Spleen (tissue), 11 donors: ENCODE results near the gene EPB41. TPM values are rescaled to one million over a fixed set of nuclear protein-coding genes. Genes with fewer than 3 reads are reported as not detected.

ENCODE experiments used
- DNase-seq: peaks from one replicate; pipeline ENCODE4 v3.0.0-alpha.2; 2020
- H3K27ac ChIP-seq, 8 donors: fragments of 200-600 bp; sonication (generic) in 7 of 8; 1 replicate in 4 of 8; 2 replicates in 4 of 8; pipeline versions ENCODE4 v1.5.0 to v1.8.0; 2016 to 2021; ENCODE audit warnings: inconsistent platforms in 4 of 8, mild to moderate bottlenecking in 4 of 8, moderate library complexity in 1 of 8
- H3K27me3 ChIP-seq, 7 donors: fragments of 200-600 bp; sonication (generic) in 6 of 7; replicated peaks in 1 of 7; 1 replicate in 4 of 7; 2 replicates in 3 of 7; pipeline versions ENCODE4 v1.5.0 to v1.8.0; 2016 to 2021; ENCODE audit warnings: inconsistent platforms in 3 of 7, mild to moderate bottlenecking in 1 of 7
- H3K36me3 ChIP-seq, 6 donors: fragments of 200-600 bp; sonication (generic) in 5 of 6; 1 replicate in 4 of 6; 2 replicates in 2 of 6; pipeline versions ENCODE4 v1.5.0 to v1.8.0; 2016 to 2021; ENCODE audit warnings: inconsistent platforms in 2 of 6
- H3K4me1 ChIP-seq, 6 donors: fragments of 200-600 bp; sonication (generic) in 5 of 6; 1 replicate in 3 of 6; 2 replicates in 3 of 6; pipeline versions ENCODE4 v1.5.0 to v1.8.0; 2016 to 2021; ENCODE audit warnings: inconsistent platforms in 3 of 6
- H3K4me3 ChIP-seq, 8 donors: fragments of 200-600 bp; sonication (generic) in 7 of 8; 1 replicate in 4 of 8; 2 replicates in 4 of 8; pipeline versions ENCODE4 v1.5.0 to v1.8.0; 2016 to 2021; ENCODE audit warnings: inconsistent platforms in 4 of 8, mild to moderate bottlenecking in 4 of 8, moderate library complexity in 2 of 8
- H3K9me3 ChIP-seq, 8 donors: fragments of 200-600 bp; sonication (generic) in 7 of 8; 1 replicate in 4 of 8; 2 replicates in 4 of 8; pipeline versions ENCODE4 v1.5.0 to v1.8.0; 2016 to 2021; ENCODE audit warnings: inconsistent platforms in 4 of 8
- CTCF ChIP-seq, 11 experiments: fragments of 200-600 bp in 7 of 11; fragments of 450-650 bp in 4 of 11; sonication (generic) in 4 of 11; IDR thresholded peaks in 8 of 11; conservative IDR thresholded peaks in 3 of 11; 1 replicate in 7 of 11; 2 replicates in 4 of 11; pipeline versions ENCODE4 v1.4.0 to v1.8.0; 2016 to 2021; ENCODE audit warnings: antibody characterized with exemption in 11 of 11, inconsistent platforms in 4 of 11, mild to moderate bottlenecking in 1 of 11
- POLR2A ChIP-seq, 3 donors: fragments of 450-650 bp; IDR thresholded peaks; one replicate each; pipeline ENCODE4 v1.5.1; 2017; ENCODE audit warnings: antibody characterized with exemption in 3 of 3, mild to moderate bottlenecking in 1 of 3
- POLR2AphosphoS5 ChIP-seq, 3 donors: sonication (generic); formaldehyde crosslinking; IDR thresholded peaks; one replicate each; pipeline ENCODE4 v1.5.1; 2017; ENCODE audit warnings: antibody characterized with exemption in 3 of 3
- WGBS, 5 donors: extraction: QIAGEN DNeasy Blood & Tissue Kit in 3 of 5; methylation state at CpG; one replicate each; pipeline versions ENCODE4 v1.1.5 to v1.1.7; 2013 to 2018; 5-methylcytosine and 5-hydroxymethylcytosine counted together
- intact Hi-C: fragments of 100-400 bp; cut with DNase I; formaldehyde crosslinking; loops from one replicate; pipeline ENCODE4 v1.15.0; 2023; ENCODE audit warnings: low total_unique reads
- polyA plus RNA-seq, 3 donors: library from polyadenylated mRNA; stranded (reverse); fragments of 200-250 nt; gene quantifications; one replicate each; pipeline ENCODE4 v1.2.1, GENCODE V29; 2013
- total RNA-seq, 7 donors: library from RNA; depleted of rRNA in 3 of 7; stranded (reverse); fragments of >200 nt in 3 of 7; fragmentation: NEBNext Ultra II Directional in 4 of 7; extraction: Animal tissue kit (Norgen Biotek cat#: 25700) in 4 of 7; gene quantifications; one replicate each; pipeline versions ENCODE4 v1.1.0 to v1.2.1, GENCODE V29; 2016 to 2021
- donor health status: healthy with polysubstance abuse.
- donor health status: DM: no; HTN: no; CAD: no; lungs with moderate emphysema.
- donor health status: DM: no; HTN: no; CAD: no.
- donor health status: Bipolar disorder and iron deficiency.
- donor health status: healthy.
- donor health status: DM: no; HTN: no; CAD: no.
- donor health status: DM: yes; HTN: yes; CAD: no.

EPB41 gene
- total and polyA plus RNA-seq, 10 donors = 6.3 to 156 (median 58.8) TPM

GRCh38 chr1:28981210-28981609 is 66.8 kb downstream of the EPB41 start:
- peaks cover 0 to 27% (median 3%) of the 10 kb centered on the region in 6 donors for H3K4me1 ChIP-seq
- no peaks in the 10 kb centered on the region for H3K27me3 ChIP-seq
- no peak for DNase-seq
- H3K27ac ChIP-seq = no peak overlapping the region
- TF ChIP-seq POLR2A (IDR thresholded peaks at IDR 0.05) (no peak), POLR2AphosphoS5 (IDR thresholded peaks at IDR 0.05) (no peak), CTCF (IDR thresholded peaks at IDR 0.05 in 8 of 11, conservative IDR thresholded peaks at IDR 0.05 in 3 of 11) (no peak)
- no peak overlapping the region for H3K4me3 ChIP-seq
- H3K9me3 ChIP-seq = peaks cover 0 to 10% (median 2%) of the 10 kb centered on the region in 8 donors
- intact Hi-C loops = no loop called here
- peaks cover 0 to 13% (median 0%) of the 10 kb centered on the region in 6 donors for H3K36me3 ChIP-seq
- 57 to 80% (median 77%) methylated on average over 3 of the region's 3 CpGs for WGBS, 5 donors

- Histone ChIP-seq H3K4me3 (no peak overlapping the region), H3K36me3 (peaks cover 0 to 8% (median 0%) of the 10 kb centered on the region in 6 donors), H3K27ac (no peak overlapping the region), H3K9me3 (peaks cover 0 to 10% (median 2%) of the 10 kb centered on the region in 8 donors), H3K4me1 (peaks cover 0 to 30% (median 11%) of the 10 kb centered on the region in 6 donors), H3K27me3 (no peaks in the 10 kb centered on the region)
- no peak for DNase-seq
- intact Hi-C loops = no loop called here
- TF ChIP-seq POLR2A (IDR thresholded peaks at IDR 0.05) = no peak
- TF ChIP-seq CTCF (IDR thresholded peaks at IDR 0.05 in 8 of 11, conservative IDR thresholded peaks at IDR 0.05 in 3 of 11) = no peak
- no peak for TF ChIP-seq POLR2AphosphoS5 (IDR thresholded peaks at IDR 0.05)
- 97 to 99% (median 98%) methylated on average over 6 of the region's 6 CpGs for WGBS, 5 donors
These were observed 67.8 kb downstream of the EPB41 start for GRCh38 chr1:28982198-28982597.

GRCh38 chr1:28983091-28983490 is 68.7 kb downstream of the EPB41 start:
- intact Hi-C loops = no loop called here
- Histone ChIP-seq H3K27me3 (no peaks in the 10 kb centered on the region), H3K4me3 (no peak overlapping the region), H3K9me3 (peaks cover 0 to 10% (median 2%) of the 10 kb centered on the region in 8 donors), H3K4me1 (peaks cover 0 to 22% (median 11%) of the 10 kb centered on the region in 6 donors), H3K36me3 (peaks cover 0 to 16% (median 2%) of the 10 kb centered on the region in 6 donors), H3K27ac (no peak overlapping the region)
- no peak for DNase-seq
- no peak for TF ChIP-seq POLR2A (IDR thresholded peaks at IDR 0.05)
- no peak for TF ChIP-seq CTCF (IDR thresholded peaks at IDR 0.05 in 8 of 11, conservative IDR thresholded peaks at IDR 0.05 in 3 of 11)
- TF ChIP-seq POLR2AphosphoS5 (IDR thresholded peaks at IDR 0.05) = no peak
- 88 to 100% (median 89%) methylated on average over 1 of the region's 1 CpG for WGBS, 5 donors

- Histone ChIP-seq H3K4me1 (peaks cover 0 to 22% (median 11%) of the 10 kb centered on the region in 6 donors), H3K36me3 (peaks cover 0 to 23% (median 2%) of the 10 kb centered on the region in 6 donors), H3K9me3 (peaks cover 0 to 10% (median 2%) of the 10 kb centered on the region in 8 donors), H3K27me3 (no peaks in the 10 kb centered on the region), H3K27ac (no peak overlapping the region), H3K4me3 (no peak overlapping the region)
- WGBS, 5 donors = 93 to 98% (median 96%) methylated on average over 15 of the region's 15 CpGs
- DNase-seq = no peak
- intact Hi-C loops = no loop called here
- TF ChIP-seq CTCF (IDR thresholded peaks at IDR 0.05 in 8 of 11, conservative IDR thresholded peaks at IDR 0.05 in 3 of 11) = no peak
- TF ChIP-seq POLR2AphosphoS5 (IDR thresholded peaks at IDR 0.05) = no peak
- TF ChIP-seq POLR2A (IDR thresholded peaks at IDR 0.05) = no peak
These were observed 69.3 kb downstream of the EPB41 start for GRCh38 chr1:28983509-28984310.
